ENCODE results near the gene CSNK2A2.

The CSNK2A2 gene

GRCh38 chr16:58152246-58152868 is 45.5 kb downstream of the CSNK2A2 start:
- no peak overlapping the region for H3K4me3 ChIP-seq (replicated peaks in 1 of 2; ENCODE audit: low read depth in 2 of 2, low read length in 2 of 2)
- DNase-seq (ENCODE audit: low read depth in 2 of 2) = no peak
- no peak for TF ChIP-seq CTCF (IDR thresholded peaks at IDR 0.05; ENCODE audit: low read depth, low read length)

- no peak for DNase-seq (ENCODE audit: low read depth in 2 of 2)
- TF ChIP-seq CTCF (IDR thresholded peaks at IDR 0.05; ENCODE audit: low read depth, low read length) = no peak
- H3K4me3 ChIP-seq (replicated peaks in 1 of 2; ENCODE audit: low read depth in 2 of 2, low read length in 2 of 2) = no peak overlapping the region
Observed at GRCh38 chr16:58148526-58148925, 49.4 kb downstream of the CSNK2A2 start.

- DNase-seq (ENCODE audit: low read depth in 2 of 2) = no peak
- TF ChIP-seq CTCF (IDR thresholded peaks at IDR 0.05; ENCODE audit: low read depth, low read length) = no peak
- no peak overlapping the region for H3K4me3 ChIP-seq (replicated peaks in 1 of 2; ENCODE audit: low read depth in 2 of 2, low read length in 2 of 2)
Observed at GRCh38 chr16:58148099-58148498, 49.8 kb downstream of the CSNK2A2 start.

- H3K4me3 ChIP-seq (replicated peaks in 1 of 2; ENCODE audit: low read depth in 2 of 2, low read length in 2 of 2) = no peak overlapping the region
- no peak for DNase-seq (ENCODE audit: low read depth in 2 of 2)
- TF ChIP-seq CTCF (IDR thresholded peaks at IDR 0.05; ENCODE audit: low read depth, low read length) = no peak
Observed at GRCh38 chr16:58138852-58139251, 59.1 kb downstream of the CSNK2A2 start.

GRCh38 chr16:58137581-58137980 is 60.3 kb downstream of the CSNK2A2 start:
- H3K4me3 ChIP-seq (replicated peaks in 1 of 2; ENCODE audit: low read depth in 2 of 2, low read length in 2 of 2) = no peak overlapping the region
- DNase-seq (ENCODE audit: low read depth in 2 of 2) = no peak
- TF ChIP-seq CTCF (IDR thresholded peaks at IDR 0.05; ENCODE audit: low read depth, low read length) = no peak

GRCh38 chr16:58129097-58129936 is 68.6 kb downstream of the CSNK2A2 start, which contains the start of gene CFAP20:
CFAP20 (minus strand) TSS chr16:58129381; CDS start chr16:58129115, 266 bp downstream.
- no peak for TF ChIP-seq CTCF (IDR thresholded peaks at IDR 0.05; ENCODE audit: low read depth, low read length)
- H3K4me3 ChIP-seq (replicated peaks in 1 of 2; ENCODE audit: low read depth in 2 of 2, low read length in 2 of 2) = peak within 1 kb of the TSS; percentile 94 to 97
- DNase-seq (ENCODE audit: low read depth in 2 of 2) = peak; percentile 100
